NT2/D1 (cell line): ENCODE results near the gene RNLS.

ENCODE experiments used
- SUZ12 ChIP-seq: IDR thresholded peaks from 2 replicates; pipeline ENCODE4 v1.6.1; 2011; ENCODE audit not compliant: insufficient read length, insufficient read depth; ENCODE audit errors: extremely low read depth
- YY1 ChIP-seq: IDR thresholded peaks from 2 replicates; pipeline ENCODE4 v1.6.1; 2011; ENCODE audit not compliant: insufficient read length, insufficient read depth

GRCh38 chr10:88477343-88478085, 105.6 kb downstream of the RNLS start:
- TF ChIP-seq YY1 (no peak), SUZ12 (no peak)
